GM18498 (cell line): ENCODE measurements around the gene DGKH.
"Not testable (repeated sequence)": the region's sequence is repeated elsewhere in the genome, so short reads cannot be mapped to it uniquely, and the experiment has no call there.

Source experiments
- ATAC-seq: cut with Tn5 transposase; IDR thresholded peaks from one replicate; pipeline ENCODE4 v1.9.1; 2021; ENCODE audit warnings: mild to moderate bottlenecking, moderate library complexity; ENCODE audit not compliant: unreplicated experiment

Gene DGKH

GRCh38 chr13:42041011-42041683 lies 7.3 kb upstream of the DGKH start:
- peak; percentile 22 for ATAC-seq

DNA sequence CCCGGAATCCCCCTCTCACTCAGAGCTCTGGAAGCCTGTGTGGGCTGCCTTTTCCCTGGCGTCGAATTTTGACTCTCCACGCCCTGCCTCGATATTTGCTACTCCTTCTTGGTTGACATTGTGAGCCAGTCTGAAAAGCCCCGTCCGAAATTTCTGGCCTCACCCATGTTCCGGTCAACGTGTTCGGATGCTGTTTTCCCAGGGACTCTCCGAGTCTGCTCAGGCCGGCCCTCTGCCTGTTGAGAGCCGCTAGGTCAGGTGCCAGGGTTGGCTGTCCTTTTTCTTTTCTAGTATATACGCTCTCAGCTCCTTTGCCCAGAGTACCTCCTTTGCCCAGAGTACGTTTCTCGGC lies 6.8 kb upstream of the DGKH start:
- peak; percentile 3 for ATAC-seq

- no peak for ATAC-seq
Observed at GRCh38 chr13:42043676-42044075, 4.8 kb upstream of the DGKH start.

DNA sequence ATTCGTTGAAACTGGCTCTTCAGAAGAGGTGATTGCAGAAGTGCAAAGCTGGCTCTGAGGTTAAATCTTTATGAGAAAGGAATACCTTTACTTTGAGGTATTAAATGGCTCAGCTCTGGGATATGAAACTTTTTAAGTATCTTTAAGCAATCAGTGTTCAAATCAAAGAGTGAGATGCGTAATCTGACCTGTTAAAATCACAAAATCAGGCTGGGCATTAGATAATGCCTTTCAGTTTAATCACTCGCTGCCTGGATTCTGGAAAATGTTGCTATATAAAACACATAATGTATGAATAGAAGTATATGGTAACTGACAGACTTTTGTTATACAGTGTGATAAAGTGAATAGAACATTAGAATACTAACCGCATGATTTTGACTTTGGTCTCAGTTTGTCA lies 2.0 kb upstream of the DGKH start:
- ATAC-seq, result no peak

GRCh38 chr13:42047561-42048341 lies 697 bp upstream of the DGKH start:
- peak; percentile 28 for ATAC-seq

DNA sequence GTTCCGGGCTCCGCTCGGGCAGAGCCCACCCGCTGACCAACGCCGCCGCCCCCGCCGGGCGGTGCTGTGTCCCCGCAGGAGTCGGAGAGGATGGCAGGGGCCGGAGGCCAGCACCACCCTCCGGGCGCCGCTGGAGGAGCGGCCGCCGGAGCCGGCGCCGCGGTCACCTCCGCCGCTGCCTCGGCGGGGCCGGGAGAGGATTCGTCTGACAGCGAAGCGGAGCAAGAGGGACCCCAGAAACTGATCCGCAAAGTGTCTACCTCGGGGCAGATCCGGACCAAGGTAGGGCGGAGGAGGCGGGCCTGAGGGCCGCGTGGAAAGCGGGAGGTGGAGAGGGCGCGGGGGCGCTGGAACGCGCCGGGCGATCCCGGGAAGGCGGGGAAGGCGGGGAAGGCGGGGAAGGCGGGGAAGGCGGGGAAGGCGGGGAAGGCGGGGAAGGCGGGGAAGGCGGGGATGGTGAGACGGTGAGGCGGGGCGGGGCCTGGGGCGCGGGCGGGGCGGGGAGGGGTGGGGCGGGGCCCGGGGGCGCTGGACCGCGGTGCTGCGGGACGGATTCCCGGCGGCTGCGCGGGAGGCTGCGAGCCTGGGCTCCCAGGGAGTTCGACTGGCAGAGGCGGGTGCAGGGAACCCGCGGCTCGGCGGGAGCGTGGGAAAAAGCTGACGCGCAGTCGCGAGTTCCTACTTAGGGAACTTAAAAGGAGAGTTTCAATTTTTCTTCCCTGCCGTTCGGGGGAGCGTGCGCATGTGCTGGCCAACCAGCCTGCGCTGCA lies 421 bp downstream of the DGKH start:
- peak; percentile 51 for ATAC-seq

DNA sequence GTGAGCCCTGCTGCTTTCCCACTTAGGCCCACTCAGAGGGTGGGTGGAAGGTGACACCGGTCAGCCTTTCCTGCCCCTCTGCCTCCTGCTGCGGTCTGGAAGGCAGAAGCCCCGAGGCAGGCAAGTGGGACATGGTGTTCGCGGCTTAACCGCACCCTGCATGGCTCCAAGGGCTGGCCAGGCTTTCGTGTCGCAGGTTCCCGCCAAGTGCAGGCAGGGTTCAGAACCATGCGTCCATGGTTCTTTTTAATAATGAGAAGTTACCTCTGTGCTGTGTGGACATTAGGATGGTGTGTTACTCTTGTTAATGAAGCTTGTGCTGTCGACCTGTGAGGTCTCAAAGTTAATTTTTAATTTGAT lies 986 bp downstream of the DGKH start:
- peak; percentile 24 for ATAC-seq

GRCh38 chr13:42054798-42055499 lies 6.5 kb downstream of the DGKH start:
- ATAC-seq, result no peak

GRCh38 chr13:42055500-42056085 lies 7.1 kb downstream of the DGKH start:
- ATAC-seq, result no peak

- no peak for ATAC-seq
Observed at GRCh38 chr13:42056146-42056545, 7.7 kb downstream of the DGKH start.

- ATAC-seq, result no peak
Observed at GRCh38 chr13:42056583-42056982, 8.1 kb downstream of the DGKH start.

DNA sequence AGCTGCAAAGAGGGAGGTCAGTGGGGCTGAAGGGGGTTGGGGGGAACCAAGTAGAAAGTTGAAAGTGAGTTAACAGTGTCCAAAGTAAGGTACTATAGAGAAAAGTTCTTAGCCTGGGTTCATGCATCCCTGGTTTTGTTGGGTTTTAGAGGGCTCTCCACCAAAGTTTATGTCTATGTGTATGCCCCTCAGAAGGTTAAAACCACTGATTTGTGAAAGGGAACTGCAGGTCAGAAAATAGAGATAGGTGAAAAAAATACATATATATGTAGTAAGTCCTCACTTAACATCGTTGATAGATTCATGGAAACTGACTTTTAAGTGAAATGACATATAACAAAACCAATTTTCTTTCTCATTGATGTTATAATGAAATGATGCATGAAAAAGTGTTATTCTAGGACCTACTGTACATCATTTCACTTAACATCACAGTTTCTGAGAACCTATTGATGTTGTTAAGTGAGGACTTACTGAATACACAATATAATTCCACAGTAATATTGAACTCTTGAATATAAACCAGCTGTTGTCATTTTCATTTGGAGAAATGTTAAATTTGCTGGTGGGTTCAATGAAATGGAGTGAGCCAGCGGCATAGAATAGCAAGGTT lies 9.6 kb downstream of the DGKH start:
- ATAC-seq, result no peak

- no peak for ATAC-seq
Observed at GRCh38 chr13:42061943-42062342, 13.5 kb downstream of the DGKH start.

- no peak for ATAC-seq
Observed at GRCh38 chr13:42063105-42063504, 14.7 kb downstream of the DGKH start.

GRCh38 chr13:42064259-42064658 lies 15.8 kb downstream of the DGKH start:
- no peak for ATAC-seq

DNA sequence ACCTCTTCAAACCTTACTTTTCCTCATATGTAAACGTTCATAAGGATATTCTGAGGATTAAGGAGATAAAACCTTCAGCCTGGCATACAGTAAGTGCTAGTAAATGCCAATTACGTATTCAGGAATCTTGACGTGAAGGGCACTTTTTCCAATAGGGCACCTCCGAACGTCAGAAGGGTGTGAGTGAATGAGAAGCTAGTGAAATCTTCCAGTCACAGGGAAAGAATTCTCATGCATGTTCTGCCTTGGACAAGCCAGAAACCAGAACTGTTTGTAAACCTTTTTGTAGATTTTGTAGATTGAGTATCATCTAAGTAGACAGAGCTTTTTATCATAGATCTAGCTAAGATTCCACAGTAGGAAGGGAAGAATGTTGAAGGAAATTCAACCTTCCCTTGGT lies 16.5 kb downstream of the DGKH start:
- ATAC-seq, result no peak

DNA sequence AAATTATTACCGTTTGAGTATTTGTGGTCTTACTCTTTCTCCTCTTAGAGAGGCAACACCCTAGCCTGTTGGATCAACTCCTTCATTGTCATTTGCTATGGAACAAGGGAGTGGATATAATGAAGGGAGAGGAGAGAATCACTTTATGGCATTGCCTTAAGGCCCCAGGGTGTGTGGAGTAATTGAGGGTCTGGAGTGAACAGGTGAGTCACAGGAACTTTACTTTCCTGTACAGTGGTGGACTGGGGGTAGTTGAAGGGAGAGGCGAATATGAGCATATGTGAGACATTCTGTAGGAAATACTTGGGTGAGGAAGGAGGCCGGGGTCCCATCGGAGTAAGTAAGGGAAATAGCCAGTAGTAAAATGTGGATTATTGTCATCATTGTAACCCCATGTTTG lies 17.0 kb downstream of the DGKH start:
- ATAC-seq, result no peak

GRCh38 chr13:42066542-42066941 lies 18.1 kb downstream of the DGKH start:
- no peak for ATAC-seq

- ATAC-seq, result no peak
Observed at GRCh38 chr13:42068886-42069285, 20.4 kb downstream of the DGKH start.

DNA sequence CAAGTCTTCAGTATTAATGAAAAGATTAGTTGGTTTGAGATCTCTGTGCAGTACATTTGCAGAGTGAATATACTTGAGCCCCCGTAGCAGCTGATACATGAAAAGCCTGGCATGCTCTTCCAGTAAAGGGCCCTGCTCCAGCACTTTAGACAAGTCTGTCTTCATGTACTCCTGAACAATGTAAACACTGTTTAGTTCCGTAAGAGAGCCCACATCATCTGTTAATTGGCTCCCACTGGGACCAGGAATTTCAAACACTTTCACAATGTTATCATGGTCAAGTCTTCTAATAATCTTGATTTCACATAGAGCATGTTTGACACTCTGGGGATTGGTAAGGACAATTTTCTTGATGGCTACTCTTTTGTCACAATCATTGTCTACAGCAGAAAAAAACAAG lies 22.2 kb downstream of the DGKH start:
- not testable (repeated sequence) for ATAC-seq

DNA sequence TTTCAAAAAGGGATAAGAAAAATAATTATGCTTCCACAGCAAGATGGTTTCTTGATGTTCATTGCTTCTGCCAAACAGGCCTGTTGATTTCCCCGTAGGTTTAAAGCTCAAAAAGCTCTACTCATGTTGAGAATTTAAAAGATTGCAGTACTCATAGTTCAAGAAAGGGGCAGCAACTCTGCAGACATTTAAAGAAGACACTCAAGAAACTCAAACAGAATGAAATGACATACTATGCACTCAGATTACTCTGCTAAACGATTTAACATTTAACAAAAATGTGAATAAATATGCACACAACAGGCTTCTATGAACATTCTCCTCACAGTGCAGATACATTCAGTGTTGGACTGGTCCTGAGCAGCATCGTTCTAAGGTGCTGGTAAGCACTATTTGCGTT lies 22.7 kb downstream of the DGKH start:
- ATAC-seq, result not testable (repeated sequence)
